Gastroesophageal sphincter (tissue), 4 donors: ENCODE data around the gene SPR. TPM values are rescaled to one million over a fixed set of nuclear protein-coding genes. Genes with fewer than 3 reads are reported as not detected.

Experiments used
- total RNA-seq, 4 donors: library from RNA; depleted of rRNA; stranded (reverse); fragments of >200 nt; gene quantifications; one replicate each; pipeline ENCODE4 v1.1.0, GENCODE V29; 2016

The SPR gene
- total RNA-seq, 4 donors from 2014 or later, result 26.1 to 48.5 (median 39.4) TPM

Other genes starting within 250 kb of the SPR start
- gene EXOC6B, start 61.4 kb upstream of the SPR start, total RNA-seq, result 10 to 100 TPM; 35.3 to 47.2 (median 41.2) TPM
- gene EMX1, start 30.1 kb downstream of the SPR start, total RNA-seq, result under 1 TPM in 1 of 4 donors, not detected in 3; 0.15 TPM
- gene SFXN5, start 184.3 kb downstream of the SPR start, total RNA-seq, result 10 to 100 TPM in 1 of 4 donors, 1 to 10 TPM in 3; 5.7 to 11.8 (median 6.7) TPM
- 10 to 100 TPM; 25.4 to 49.5 (median 29.4) TPM for gene RAB11FIP5, start 225.5 kb downstream of the SPR start, total RNA-seq